Stomach (tissue), 9 donors: Measurements from ENCODE around the gene SMIM8. TPM values are rescaled to one million over a fixed set of nuclear protein-coding genes. Genes with fewer than 3 reads are reported as not detected.

Experiments
- DNase-seq, 2 donors: peaks; one replicate each; pipeline versions ENCODE4 v3.0.0 to v3.0.0-alpha.2; 2013 to 2019
- H3K27ac ChIP-seq, 5 donors: fragments of 200-600 bp in 4 of 5; sonication (generic) in 4 of 5; one replicate each; pipeline ENCODE4 v1.5.1; 2013 to 2019; ENCODE audit warnings: mild to moderate bottlenecking in 1 of 5, moderate library complexity in 1 of 5
- H3K27me3 ChIP-seq, 3 donors: fragments of 200-600 bp; sonication (generic); one replicate each; pipeline ENCODE4 v1.5.1; 2017 to 2019; ENCODE audit warnings: mixed run types in 1 of 3
- H3K36me3 ChIP-seq, 4 donors: fragments of 200-600 bp; sonication (generic); 1 replicate in 3 of 4; 2 replicates in 1 of 4; pipeline ENCODE4 v1.5.1; 2016 to 2019
- H3K4me1 ChIP-seq, 4 donors: fragments of 200-600 bp; sonication (generic); one replicate each; pipeline ENCODE4 v1.5.1; 2016 to 2019
- H3K4me3 ChIP-seq, 4 donors: fragments of 200-600 bp; sonication (generic) in 3 of 4; one replicate each; pipeline ENCODE4 v1.5.1; 2016 to 2019; ENCODE audit warnings: mild to moderate bottlenecking in 1 of 4
- H3K9me3 ChIP-seq, 4 donors: fragments of 200-600 bp; sonication (generic); one replicate each; pipeline ENCODE4 v1.5.1; 2016 to 2019
- EP300 ChIP-seq: sonication (generic); formaldehyde crosslinking; IDR thresholded peaks from one replicate; pipeline ENCODE4 v1.6.1; 2017; ENCODE audit warnings: antibody characterized with exemption
- POLR2A ChIP-seq, 4 donors: fragments of 450-650 bp; IDR thresholded peaks; one replicate each; pipeline ENCODE4 v1.6.1; 2016; ENCODE audit warnings: antibody characterized with exemption in 4 of 4, control low read depth in 2 of 4, mild to moderate bottlenecking in 1 of 4, moderate library complexity in 1 of 4
- POLR2AphosphoS5 ChIP-seq, 3 donors: sonication (generic); formaldehyde crosslinking; IDR thresholded peaks; one replicate each; pipeline ENCODE4 v1.6.1; 2016; ENCODE audit warnings: antibody characterized with exemption in 3 of 3
- WGBS, 5 donors: extraction: QIAGEN DNeasy Blood & Tissue Kit in 3 of 5; methylation state at CpG; one replicate each; pipeline versions ENCODE4 v1.1.5 to v1.1.7; 2013 to 2018; 5-methylcytosine and 5-hydroxymethylcytosine counted together
- intact Hi-C: fragments of 100-400 bp; cut with DNase I; formaldehyde crosslinking; loops from one replicate; pipeline ENCODE4 v1.15.1; 2023; ENCODE audit warnings: low total_unique reads
- polyA plus RNA-seq, 3 donors: library from polyadenylated mRNA; stranded (reverse); fragments of 200-250 nt; gene quantifications; one replicate each; pipeline ENCODE4 v1.2.3, GENCODE V29; 2013
- total RNA-seq, 5 donors: library from RNA; depleted of rRNA; stranded (reverse); fragments of >200 nt; gene quantifications; one replicate each; pipeline versions ENCODE4 v1.1.0 to v1.2.3, GENCODE V29; 2014 to 2016
- TF ChIP-seq, protein P1 (sequence below), 7 experiments: fragments of 450-650 bp in 4 of 7; fragments of 200-600 bp in 3 of 7; sonication (generic) in 3 of 7; IDR thresholded peaks; one replicate each; pipeline ENCODE4 v1.5.1; 2016 to 2019; ENCODE audit warnings: antibody characterized with exemption in 7 of 7, control low read depth in 2 of 7, mild to moderate bottlenecking in 1 of 7
- donor health status: healthy with polysubstance abuse.
- donor health status: Bipolar disorder and iron deficiency.
- donor health status: healthy.

Gene SMIM8
- total and polyA plus RNA-seq, 8 donors = 0.87 to 25.2 (median 5.5) TPM

DNA sequence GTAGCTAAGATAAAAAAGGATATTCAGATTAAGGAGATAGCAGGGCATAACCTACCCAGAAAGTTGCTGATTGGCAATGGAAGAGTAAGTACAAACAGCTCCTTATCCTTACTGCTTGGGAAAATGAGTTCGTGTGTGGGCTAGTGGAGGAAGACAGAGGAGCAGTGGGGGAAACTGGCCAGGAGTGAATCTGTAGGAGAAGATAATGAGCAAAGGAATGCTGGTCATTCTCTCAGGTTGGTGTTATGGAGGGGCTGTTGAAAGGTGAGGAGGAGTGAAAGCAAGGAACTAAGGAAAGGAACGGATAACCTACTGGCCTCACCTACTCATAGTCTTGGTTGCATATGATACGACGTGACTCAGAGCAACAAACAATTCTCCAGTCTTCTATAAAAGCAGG is 14.0 kb downstream of the SMIM8 start:
- Histone ChIP-seq H3K27ac (no peak overlapping the region), H3K36me3 (no peaks in the 10 kb centered on the region), H3K4me1 (peaks cover 0 to 9% (median 4%) of the 10 kb centered on the region in 4 donors), H3K4me3 (no peak overlapping the region), H3K9me3 (no peaks in the 10 kb centered on the region), H3K27me3 (no peaks in the 10 kb centered on the region)
- WGBS, 5 donors = 82 to 92% (median 88%) methylated on average over 4 of the region's 4 CpGs
- DNase-seq = no peak
- intact Hi-C loops = no loop called here
- TF ChIP-seq POLR2A (IDR thresholded peaks at IDR 0.05) (no peak), POLR2AphosphoS5 (IDR thresholded peaks at IDR 0.05) (no peak), EP300 (no peak)
- TF ChIP-seq, protein P1, sequence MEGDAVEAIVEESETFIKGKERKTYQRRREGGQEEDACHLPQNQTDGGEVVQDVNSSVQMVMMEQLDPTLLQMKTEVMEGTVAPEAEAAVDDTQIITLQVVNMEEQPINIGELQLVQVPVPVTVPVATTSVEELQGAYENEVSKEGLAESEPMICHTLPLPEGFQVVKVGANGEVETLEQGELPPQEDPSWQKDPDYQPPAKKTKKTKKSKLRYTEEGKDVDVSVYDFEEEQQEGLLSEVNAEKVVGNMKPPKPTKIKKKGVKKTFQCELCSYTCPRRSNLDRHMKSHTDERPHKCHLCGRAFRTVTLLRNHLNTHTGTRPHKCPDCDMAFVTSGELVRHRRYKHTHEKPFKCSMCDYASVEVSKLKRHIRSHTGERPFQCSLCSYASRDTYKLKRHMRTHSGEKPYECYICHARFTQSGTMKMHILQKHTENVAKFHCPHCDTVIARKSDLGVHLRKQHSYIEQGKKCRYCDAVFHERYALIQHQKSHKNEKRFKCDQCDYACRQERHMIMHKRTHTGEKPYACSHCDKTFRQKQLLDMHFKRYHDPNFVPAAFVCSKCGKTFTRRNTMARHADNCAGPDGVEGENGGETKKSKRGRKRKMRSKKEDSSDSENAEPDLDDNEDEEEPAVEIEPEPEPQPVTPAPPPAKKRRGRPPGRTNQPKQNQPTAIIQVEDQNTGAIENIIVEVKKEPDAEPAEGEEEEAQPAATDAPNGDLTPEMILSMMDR (IDR thresholded peaks at IDR 0.05) = no peak

DNA sequence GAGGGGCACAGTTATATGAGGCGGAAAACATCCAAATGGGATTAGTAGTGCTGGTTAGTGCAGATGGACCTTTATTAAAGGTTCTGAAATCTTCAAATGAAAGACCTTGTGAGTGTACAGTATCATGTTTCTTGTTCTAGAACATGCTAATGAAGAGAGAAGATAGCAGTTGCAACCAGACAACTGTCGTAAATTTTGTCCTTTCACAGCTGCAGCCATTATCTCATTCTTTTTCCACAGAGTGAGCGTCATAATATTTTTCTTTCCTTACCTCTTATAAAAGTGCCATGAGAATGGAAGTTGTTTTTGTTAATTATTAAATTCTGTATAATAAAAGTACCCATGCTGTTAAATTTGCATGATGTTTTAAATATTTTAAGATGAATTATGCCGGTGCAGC is 17.8 kb downstream of the SMIM8 start:
- H3K4me1 ChIP-seq = no peaks in the 10 kb centered on the region
- no peak for DNase-seq
- intact Hi-C loops = no loop called here
- peaks cover 0 to 6% (median 2%) of the 10 kb centered on the region in 4 donors for H3K36me3 ChIP-seq
- H3K27me3 ChIP-seq = no peaks in the 10 kb centered on the region
- 90 to 98% (median 95%) methylated on average over 4 of the region's 4 CpGs for WGBS, 5 donors
- TF ChIP-seq, protein P1 (IDR thresholded peaks at IDR 0.05) = no peak
- TF ChIP-seq POLR2AphosphoS5 (IDR thresholded peaks at IDR 0.05) = no peak
- TF ChIP-seq EP300 = no peak
- no peak overlapping the region for H3K27ac ChIP-seq
- no peak overlapping the region for H3K4me3 ChIP-seq
- no peaks in the 10 kb centered on the region for H3K9me3 ChIP-seq

DNA sequence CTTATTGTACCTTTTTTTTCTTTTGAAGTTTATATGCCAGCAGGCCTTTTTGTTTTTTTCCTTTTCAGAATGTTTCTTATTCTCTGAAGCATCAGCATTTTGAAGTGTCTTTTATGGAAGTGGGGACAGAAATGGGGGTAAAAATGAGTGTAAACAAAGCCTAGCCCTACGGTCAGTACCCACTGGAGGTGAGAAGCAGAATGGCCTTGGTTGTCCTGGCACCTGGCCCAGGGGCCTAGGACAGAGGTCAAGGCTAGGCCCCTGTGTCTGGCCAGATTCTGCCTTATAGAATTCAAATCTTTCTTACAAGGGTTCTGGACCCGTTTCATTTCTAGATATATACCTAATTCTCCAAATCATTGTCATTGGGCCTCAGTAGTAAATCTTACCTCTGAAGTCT is 18.8 kb downstream of the SMIM8 start:
- no peak for DNase-seq
- WGBS, 5 donors = 75 to 87% (median 78%) methylated on average over 2 of the region's 2 CpGs
- no peak overlapping the region for H3K4me3 ChIP-seq
- H3K27ac ChIP-seq = no peak overlapping the region
- intact Hi-C loops = no loop called here
- H3K36me3 ChIP-seq = peaks cover 0 to 9% (median 2%) of the 10 kb centered on the region in 4 donors
- no peaks in the 10 kb centered on the region for H3K4me1 ChIP-seq
- no peaks in the 10 kb centered on the region for H3K9me3 ChIP-seq
- TF ChIP-seq EP300 (no peak), POLR2A (IDR thresholded peaks at IDR 0.05) (no peak), POLR2AphosphoS5 (IDR thresholded peaks at IDR 0.05) (no peak)
- TF ChIP-seq, protein P1 (IDR thresholded peaks at IDR 0.05) = no peak
- no peaks in the 10 kb centered on the region for H3K27me3 ChIP-seq

DNA sequence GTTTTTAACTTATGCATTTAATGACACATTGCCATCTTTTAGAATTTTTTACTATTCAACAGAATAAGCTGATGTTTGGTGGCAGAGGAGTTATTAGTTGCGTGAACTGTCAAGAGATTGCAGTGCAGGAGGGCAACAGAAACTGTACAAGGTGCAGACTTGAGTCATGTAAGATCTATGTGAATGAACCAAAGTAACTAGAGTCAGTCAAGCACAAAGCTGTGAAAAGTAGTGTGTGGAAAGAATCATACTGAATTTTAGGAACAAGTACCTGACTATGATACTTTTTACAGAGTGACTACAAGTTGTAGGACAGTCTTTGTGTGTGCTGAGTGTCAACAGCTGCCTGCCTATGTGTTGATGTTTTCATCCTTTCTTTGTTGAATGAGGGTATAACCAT is 19.5 kb downstream of the SMIM8 start:
- no peaks in the 10 kb centered on the region for H3K27me3 ChIP-seq
- DNase-seq = no peak
- WGBS, 5 donors = 89 to 97% (median 96%) methylated on average over 1 of the region's 1 CpG

More for the DNA sequence above, 19.5 kb downstream of the SMIM8 start:
- peaks cover 0 to 9% (median 2%) of the 10 kb centered on the region in 4 donors for H3K36me3 ChIP-seq
- no peaks in the 10 kb centered on the region for H3K9me3 ChIP-seq
- H3K4me1 ChIP-seq = no peaks in the 10 kb centered on the region
- no peak overlapping the region for H3K27ac ChIP-seq
- no peak overlapping the region for H3K4me3 ChIP-seq
- TF ChIP-seq, protein P1 (IDR thresholded peaks at IDR 0.05) = no peak
- TF ChIP-seq POLR2AphosphoS5 (IDR thresholded peaks at IDR 0.05) (no peak), POLR2A (IDR thresholded peaks at IDR 0.05) (no peak), EP300 (no peak)
- intact Hi-C loops = no loop called here
